Spleen (tissue), 7 donors: ENCODE results near the gene MAST4.

Source experiments
- POLR2A ChIP-seq, 3 donors: fragments of 450-650 bp; IDR thresholded peaks; one replicate each; pipeline ENCODE4 v1.5.1; 2017; ENCODE audit warnings: antibody characterized with exemption in 3 of 3, mild to moderate bottlenecking in 1 of 3
- POLR2AphosphoS5 ChIP-seq, 3 donors: sonication (generic); formaldehyde crosslinking; IDR thresholded peaks; one replicate each; pipeline ENCODE4 v1.5.1; 2017; ENCODE audit warnings: antibody characterized with exemption in 3 of 3
- TF ChIP-seq, protein P1 (sequence below), 11 experiments: fragments of 200-600 bp in 7 of 11; fragments of 450-650 bp in 4 of 11; sonication (generic) in 4 of 11; IDR thresholded peaks in 8 of 11; conservative IDR thresholded peaks in 3 of 11; 1 replicate in 7 of 11; 2 replicates in 4 of 11; pipeline versions ENCODE4 v1.4.0 to v1.8.0; 2016 to 2021; ENCODE audit warnings: antibody characterized with exemption in 11 of 11, inconsistent platforms in 4 of 11, mild to moderate bottlenecking in 1 of 11
- donor health status: DM: no; HTN: no; CAD: no; lungs with moderate emphysema.
- donor health status: DM: no; HTN: no; CAD: no.
- donor health status: DM: no; HTN: no; CAD: no.

DNA sequence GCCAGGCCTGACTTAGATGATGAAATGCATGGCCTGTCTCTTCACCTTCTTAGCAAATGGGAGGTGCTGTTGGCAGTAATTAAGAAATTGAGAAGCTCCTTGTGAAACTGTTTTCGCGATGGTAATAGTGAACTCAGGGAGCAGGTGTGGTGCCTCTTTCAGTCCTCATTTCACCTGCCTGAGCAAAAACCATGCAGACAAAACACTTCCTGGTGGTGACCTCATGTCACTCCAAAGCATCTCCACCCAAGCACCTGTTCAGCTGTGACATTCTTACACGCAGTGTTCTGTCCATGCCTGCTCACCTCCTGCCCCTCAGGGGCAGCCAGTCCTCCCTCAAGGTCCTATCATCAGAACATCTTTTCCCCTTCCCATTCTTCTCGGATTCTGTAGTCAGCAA lies 453.9 kb downstream of the MAST4 start:
- TF ChIP-seq, protein P1, sequence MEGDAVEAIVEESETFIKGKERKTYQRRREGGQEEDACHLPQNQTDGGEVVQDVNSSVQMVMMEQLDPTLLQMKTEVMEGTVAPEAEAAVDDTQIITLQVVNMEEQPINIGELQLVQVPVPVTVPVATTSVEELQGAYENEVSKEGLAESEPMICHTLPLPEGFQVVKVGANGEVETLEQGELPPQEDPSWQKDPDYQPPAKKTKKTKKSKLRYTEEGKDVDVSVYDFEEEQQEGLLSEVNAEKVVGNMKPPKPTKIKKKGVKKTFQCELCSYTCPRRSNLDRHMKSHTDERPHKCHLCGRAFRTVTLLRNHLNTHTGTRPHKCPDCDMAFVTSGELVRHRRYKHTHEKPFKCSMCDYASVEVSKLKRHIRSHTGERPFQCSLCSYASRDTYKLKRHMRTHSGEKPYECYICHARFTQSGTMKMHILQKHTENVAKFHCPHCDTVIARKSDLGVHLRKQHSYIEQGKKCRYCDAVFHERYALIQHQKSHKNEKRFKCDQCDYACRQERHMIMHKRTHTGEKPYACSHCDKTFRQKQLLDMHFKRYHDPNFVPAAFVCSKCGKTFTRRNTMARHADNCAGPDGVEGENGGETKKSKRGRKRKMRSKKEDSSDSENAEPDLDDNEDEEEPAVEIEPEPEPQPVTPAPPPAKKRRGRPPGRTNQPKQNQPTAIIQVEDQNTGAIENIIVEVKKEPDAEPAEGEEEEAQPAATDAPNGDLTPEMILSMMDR (IDR thresholded peaks at IDR 0.05 in 8 of 11, conservative IDR thresholded peaks at IDR 0.05 in 3 of 11) = no peak
- TF ChIP-seq POLR2AphosphoS5 (IDR thresholded peaks at IDR 0.05) (no peak), POLR2A (IDR thresholded peaks at IDR 0.05) (no peak)
